ENCODE results near the gene ZNF805.
A peak's percentile ranks its signal among the peaks of the same experiment; 100 is the strongest.
"Not testable (repeated sequence)": the region's sequence is repeated elsewhere in the genome, so short reads cannot be mapped to it uniquely, and the experiment has no call there.

Gene ZNF805

DNA sequence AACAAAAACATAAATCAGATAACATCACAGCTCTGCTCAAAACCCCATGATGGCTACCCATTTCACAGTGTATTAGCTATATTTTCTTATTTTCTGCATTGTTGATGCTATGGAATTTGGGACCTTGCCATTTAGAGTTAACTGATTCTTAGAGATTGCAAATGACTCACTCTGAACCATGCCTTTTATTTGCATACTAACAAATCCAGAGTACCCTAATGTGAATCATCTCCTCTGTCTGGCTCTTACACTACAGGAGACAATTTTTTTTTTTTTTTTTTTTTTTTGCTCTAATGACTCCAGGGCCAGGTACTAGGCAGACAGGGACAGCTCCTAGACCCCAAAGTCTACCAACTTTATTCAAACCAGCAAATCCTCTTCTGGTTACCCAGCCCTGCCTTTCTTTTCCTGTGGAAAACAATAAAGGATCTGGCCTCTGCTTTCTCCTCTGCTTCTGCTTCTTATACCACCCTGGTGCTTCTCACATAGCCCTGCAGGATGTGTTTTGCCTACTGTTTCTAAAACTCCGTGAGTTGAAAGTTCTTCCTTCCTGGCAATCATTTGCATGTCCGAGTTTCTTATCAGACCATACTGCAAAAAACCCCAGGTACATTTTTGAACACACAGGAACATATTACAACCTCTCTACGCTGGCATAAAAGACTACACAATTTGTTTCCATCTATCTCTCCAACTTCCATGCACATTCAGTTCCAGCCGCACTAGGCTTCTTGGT is 29.3 kb downstream of the ZNF805 start:
- no peak for DNase-seq

DNA sequence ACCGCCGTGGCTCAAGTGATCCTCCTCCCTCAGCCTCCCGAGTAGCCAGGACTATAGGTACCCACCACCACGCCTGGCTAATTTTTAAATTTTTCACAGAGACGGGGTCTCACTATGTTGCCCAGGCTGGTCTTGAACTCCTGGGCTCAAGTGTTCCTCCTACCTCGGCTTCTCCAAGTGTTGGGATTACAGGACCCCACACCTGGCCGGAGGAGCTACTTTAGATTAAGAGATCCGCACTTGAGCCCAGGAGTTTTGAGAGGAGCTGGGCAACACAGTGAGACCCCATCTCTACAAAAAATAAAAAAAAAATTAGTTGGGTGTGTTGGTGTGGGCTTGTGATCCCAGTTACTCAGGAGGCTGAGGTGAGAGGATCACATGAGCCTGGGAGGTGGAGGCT is 30.8 kb downstream of the ZNF805 start:
- no peak for DNase-seq

DNA sequence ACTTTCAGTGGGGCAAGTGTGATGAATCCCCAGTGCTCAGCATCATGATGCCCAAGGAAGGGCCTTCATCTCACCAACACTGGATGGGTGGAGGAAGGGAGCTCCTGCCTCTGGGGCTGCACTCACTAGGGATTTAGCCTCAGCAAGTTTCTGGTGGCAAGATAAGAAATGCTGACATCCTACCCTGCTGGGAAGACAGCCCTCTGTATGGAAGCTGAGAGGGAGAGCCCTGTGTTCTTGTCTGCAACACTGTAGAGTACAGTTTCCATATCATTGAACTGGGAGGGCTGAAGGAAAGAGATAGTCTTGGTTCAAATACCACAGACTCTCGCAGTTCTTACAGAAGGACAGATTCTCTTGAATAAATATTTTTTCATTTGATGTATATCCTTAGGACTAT is 32.6 kb downstream of the ZNF805 start:
- no peak for DNase-seq

DNA sequence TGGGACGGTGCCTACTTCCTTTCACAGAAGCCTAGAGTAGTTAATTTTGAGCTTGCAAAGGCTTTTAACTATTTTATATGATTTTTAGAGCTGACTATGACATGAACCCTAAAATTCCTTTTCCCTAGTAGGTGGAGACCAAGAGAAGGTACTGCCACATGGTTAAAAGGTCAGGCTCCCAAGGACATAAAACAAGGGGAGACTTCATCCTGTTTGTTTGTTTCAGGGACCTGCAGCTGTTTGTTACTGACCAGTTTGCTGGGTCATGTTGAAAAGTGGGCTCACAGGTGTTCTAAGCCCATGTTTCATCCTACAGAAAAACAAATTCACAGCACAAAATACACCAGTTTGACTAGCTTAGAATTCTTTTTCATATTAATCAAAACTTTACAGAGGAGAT is 36.0 kb downstream of the ZNF805 start:
- no peak for DNase-seq

DNA sequence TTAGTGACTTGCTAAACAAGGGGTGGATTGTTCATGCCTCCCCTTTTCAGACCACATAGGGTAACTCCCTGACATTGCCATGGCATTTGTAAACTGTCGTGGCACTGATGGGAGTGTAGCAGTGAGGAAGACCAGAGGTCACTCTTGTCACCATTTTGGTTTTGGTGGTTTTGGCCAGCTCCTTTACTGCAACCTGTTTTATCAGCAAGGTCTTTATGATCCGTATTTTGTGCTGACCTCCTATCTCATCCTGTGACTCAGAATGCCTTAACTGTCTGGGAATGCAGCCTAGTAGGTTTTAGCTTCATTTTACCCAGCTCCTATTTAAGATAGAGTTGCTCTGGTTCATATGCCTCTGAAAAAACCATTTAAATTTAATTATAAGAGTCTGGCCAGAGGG is 38.0 kb downstream of the ZNF805 start:
- not testable (repeated sequence) for DNase-seq

DNA sequence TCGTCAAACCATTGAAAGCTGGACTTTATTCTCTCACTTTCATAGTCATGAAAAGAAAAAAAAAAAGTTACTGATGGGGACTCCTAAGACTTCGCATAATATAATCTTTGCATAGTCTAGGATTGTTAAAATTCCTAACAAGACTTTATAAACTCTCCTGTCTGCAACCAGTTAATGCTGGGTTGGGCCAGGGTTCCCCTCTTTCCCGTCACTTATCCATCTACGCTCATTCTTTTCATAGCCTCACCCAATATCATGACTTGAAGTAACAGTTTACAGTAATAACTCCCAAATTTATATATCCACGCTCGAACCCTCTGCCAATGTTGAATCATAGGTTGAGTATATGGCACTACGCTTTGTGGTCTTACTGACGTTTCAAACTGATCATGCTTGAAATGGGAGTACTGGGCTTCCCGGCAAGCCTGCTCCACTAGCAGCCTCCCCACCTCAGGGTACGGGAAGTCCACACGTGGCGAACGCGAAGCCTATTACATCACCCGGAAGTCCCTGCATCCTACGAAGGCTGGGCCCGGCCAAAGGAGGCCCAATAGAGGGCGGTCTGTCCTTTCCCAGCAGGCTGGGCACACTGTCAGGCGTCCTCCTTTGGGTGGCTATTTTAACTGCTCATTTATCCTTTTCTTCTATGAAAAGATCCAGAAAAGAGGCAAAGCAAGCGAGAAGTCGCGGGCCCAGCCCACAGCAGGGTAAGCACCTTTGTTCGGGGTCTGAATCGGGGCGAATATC is 39.2 kb downstream of the ZNF805 start:
- peak; percentile 82 for DNase-seq

DNA sequence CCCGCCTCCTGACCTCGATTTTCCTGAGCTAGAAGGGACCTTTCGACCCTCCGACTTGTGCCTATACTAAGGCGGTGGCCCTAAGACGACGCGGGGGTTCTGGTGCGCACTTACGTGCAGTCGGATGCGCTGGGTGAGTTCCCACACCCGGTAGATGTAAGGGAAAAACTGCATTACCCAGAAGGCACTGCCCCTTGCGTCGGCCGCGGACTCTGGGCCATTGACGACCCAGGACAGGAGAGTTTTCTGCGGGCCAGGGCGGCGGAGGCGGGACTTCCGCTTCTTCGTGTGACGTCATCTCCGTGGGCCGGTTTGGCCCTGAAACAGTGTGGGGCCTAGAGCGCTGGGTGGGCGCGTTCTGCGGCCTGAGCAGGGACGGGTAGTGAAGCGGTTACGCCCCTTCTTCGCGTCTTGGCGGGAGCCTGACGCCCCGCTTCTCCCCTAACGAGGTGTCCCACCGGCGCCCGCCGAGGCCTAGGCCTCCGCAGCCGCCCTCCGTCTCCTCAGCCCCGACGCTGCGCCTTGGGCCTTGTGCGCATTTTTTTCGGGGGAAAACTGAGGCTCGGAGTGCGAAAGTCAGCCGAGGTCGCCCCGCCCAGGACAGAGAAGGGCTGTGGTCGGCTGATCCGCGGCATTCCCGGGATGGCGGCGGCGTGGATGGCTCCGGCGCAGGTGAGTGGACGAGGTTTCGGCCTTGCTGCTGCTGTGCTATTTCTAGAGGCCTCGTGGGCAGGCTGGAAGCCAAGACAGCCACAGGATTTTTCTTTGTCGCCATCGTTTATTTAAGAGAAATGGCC is 39.9 kb downstream of the ZNF805 start, which contains the start of gene ZNF460:
TSS of gene ZNF460 (plus strand) at position 321 of the 797 bp plus-strand sequence. CDS start at position 643, 322 bp downstream.
- peak; percentile 96 for DNase-seq

DNA sequence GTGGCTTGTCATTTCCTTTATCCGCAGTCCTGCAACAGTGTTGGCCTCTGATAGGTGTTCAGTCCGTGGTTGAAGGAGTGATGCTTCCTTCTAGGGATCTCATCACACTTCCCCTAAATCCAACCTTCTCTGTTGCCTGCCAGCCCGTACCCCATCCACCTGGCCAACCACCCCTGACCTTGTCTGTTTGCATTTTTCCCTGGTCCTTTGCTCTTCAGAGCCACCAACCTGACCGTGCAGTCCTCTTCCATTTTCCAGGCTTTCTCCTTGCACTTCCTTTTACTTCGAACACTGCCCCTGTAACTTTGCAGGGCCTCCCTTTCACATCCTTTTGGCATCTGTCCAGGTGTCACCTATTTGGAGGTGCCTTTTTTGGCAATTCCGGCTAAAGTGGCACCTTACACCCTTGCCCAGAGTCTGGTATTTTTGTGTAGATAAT is 40.5 kb downstream of the ZNF805 start:
- no peak for DNase-seq

DNA sequence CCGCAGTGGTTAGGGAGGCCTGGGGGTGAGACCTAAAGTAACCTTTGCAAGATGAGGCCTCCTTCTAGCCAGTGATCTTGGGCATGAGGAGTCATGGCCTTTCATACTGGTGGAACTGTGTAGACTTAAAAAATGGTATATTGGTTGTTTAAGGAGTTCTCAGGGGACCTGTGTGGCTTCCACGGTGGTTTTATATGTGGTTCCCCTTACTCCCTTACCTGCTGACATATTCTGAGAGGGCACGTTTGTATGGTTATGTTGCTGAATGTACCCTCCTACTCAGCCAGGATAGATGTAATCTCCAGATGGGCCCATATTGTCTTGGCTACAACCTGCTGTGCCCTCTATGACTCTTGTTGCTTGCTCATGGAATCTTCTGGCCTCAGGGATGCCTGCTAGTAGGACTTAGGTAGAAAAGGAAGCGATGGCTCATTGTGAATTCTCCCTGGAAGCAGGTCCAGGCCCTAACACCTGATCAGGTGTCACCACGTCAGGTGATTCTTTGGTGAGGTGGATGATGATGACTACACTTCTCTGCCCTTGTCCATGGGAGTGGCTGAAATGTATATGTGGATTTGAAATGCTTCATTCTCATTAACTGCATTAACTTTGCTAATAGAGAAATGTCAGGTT is 41.7 kb downstream of the ZNF805 start:
- DNase-seq, result no peak

DNA sequence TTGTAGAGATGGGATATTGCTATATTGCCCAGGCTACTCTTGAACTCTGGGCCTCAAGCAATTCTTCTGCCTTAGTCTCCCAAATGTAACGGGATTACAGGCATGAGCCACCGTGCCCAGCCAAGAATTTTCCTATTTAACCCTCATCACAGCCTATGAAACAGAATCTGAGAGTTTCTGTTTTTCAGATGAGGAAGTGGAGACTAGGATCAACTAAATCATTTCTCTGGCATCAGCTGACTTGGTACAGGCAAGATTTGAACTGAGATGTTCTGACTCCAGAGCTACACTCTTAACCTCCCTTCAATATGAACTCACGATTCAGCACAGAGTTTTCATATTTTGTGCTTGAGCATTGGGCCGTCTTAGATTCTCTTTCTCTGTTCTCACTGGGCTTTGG is 47.9 kb downstream of the ZNF805 start:
- no peak for DNase-seq

DNA sequence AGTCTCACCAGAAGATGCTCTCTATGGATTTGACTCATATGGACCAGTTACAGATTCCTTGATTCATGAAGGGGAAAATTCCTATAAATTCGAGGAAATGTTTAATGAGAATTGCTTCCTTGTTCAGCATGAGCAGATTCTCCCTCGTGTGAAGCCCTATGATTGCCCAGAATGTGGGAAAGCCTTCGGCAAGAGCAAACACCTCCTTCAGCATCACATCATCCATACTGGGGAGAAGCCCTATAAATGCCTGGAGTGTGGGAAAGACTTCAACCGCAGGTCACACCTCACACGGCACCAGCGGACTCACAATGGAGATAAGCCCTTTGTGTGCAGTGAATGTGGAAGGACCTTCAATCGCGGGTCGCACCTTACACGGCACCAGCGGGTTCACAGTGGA is 50.5 kb downstream of the ZNF805 start:
- no peak for DNase-seq

DNA sequence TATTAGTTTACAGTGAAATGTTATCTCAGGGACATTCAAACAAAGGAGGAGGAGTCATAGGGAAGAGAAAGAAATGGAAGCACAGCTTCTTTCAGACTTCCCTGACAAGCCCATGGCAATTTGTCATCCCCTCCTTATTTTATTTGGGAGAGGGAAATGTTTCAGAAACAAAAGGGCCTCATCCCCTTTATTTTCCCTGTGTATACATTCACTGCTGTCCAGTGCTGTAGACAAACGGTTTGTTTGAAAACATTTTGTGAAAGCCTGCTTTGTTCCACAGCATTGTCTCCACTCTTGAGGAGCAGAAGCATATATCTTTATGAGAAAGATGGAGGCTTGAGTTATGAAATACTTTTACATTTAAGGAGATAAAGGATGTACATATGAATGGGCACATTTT is 52.1 kb downstream of the ZNF805 start:
- DNase-seq, result no peak

DNA sequence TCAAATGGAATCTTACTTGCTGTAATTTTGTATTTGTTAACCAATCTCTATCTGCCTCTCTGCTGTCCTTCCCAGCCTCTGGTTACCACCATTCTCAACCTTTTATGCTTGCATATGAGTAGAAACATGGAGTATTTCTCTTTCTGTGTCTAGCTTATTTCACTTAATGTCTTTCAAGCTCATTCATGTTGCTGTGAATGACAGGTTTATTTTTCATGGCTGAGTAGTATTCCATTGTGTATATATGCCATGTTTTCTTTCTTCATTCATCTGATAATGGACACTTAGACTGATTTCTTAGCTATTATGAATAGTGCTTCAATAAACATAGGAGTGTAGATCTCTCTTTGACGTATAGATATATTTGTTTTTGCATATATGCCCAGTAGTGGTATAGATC is 53.3 kb downstream of the ZNF805 start:
- DNase-seq, result no peak

DNA sequence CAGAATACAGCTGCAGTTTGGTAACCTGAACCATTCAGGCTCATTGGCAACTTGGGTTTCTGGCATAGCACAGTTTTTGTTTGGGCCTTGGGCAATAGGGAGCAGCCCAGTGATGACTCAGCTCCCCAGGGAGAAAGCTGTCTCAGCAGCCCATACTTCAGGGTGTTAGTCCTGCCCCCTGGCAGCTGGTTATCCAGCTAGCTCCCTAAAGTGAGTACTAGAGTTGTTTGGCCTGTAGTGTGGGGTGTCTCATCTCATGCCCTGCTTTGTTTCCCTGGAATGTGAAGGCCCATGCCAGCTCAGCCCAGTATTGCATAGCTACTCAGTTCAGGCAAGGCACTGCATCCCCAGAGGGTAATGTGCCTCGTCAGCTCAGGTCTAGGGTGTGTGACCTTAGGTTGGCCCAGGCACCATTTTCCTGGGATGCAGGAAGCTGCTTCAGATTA is 61.6 kb downstream of the ZNF805 start:
- no peak for DNase-seq

DNA sequence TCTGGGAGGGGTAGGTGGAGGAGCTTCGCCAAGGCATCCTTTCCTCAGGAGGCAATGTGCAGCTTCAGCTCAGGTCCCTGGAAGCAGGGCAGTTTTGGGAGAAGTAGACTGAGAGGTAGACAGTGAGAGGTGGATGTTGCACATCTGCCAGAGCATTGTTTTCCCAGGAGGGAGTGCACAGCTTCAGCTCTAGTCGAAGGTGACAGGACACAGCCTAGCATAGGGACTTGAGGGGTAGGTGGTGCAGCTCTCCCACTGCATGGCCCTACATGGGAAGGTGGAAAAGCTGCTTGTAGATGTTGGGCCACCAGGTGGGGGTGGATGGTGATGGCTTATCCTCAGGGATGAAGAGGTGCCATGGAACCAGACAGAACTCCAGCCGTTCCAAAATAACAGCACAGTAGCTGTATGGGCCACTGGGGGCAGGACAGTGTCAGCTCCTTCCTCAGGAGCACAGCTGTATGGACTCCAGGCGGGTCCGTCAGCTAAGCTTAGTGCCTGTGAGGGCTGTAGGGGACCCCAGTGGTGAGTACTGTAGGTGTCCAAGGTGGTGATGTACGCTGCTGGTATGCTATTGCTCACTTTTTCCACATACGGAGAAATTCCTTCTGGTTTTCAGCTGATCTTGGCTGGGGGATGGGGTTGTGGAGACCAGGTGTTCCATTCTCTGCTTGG is 62.4 kb downstream of the ZNF805 start:
- DNase-seq, result no peak
